ENCODE data around the gene ARID1B. TPM values are rescaled to one million over a fixed set of nuclear protein-coding genes. Genes with fewer than 3 reads are reported as not detected.

The ARID1B gene
- 17.1 and 21.5 TPM in 2 replicates for total RNA-seq

GRCh38 chr6:156776840-156777576, at the start of gene ARID1B:
Gene ARID1B, plus strand, starts transcription at chr6:156777378. Its CDS starts 303 bp downstream, at chr6:156777681.

